Kasumi-1 (cell line): ENCODE measurements around the gene PCYT1B.
"Not testable (repeated sequence)": the region's sequence is repeated elsewhere in the genome, so short reads cannot be mapped to it uniquely, and the experiment has no call there.

Source experiments
- DNase-seq, 2 experiments: peaks; one replicate each; lab custom pipeline; 2025; lab: John Stamatoyannopoulos, UW

Gene PCYT1B

GRCh38 chrX:24646006-24646405 lies 1.1 kb downstream of the PCYT1B start:
- no peak for DNase-seq

GRCh38 chrX:24643116-24643515 lies 4.0 kb downstream of the PCYT1B start:
- no peak for DNase-seq

GRCh38 chrX:24629701-24630100 lies 17.4 kb downstream of the PCYT1B start:
- DNase-seq, result no peak

- DNase-seq, result no peak
These were observed 27.5 kb downstream of the PCYT1B start for GRCh38 chrX:24619647-24620046.

GRCh38 chrX:24610516-24610915 lies 36.6 kb downstream of the PCYT1B start:
- no peak for DNase-seq

- DNase-seq, result no peak
These were observed 39.5 kb downstream of the PCYT1B start for GRCh38 chrX:24607616-24608015.

- not testable (repeated sequence) for DNase-seq
These were observed 41.2 kb downstream of the PCYT1B start for GRCh38 chrX:24605941-24606340.

- DNase-seq, result no peak
These were observed 44.0 kb downstream of the PCYT1B start for GRCh38 chrX:24603191-24603590.

GRCh38 chrX:24601858-24602257 lies 45.3 kb downstream of the PCYT1B start:
- DNase-seq, result no peak

- DNase-seq, result no peak
These were observed 52.6 kb downstream of the PCYT1B start for GRCh38 chrX:24594501-24594900.

GRCh38 chrX:24590111-24590510 lies 57.0 kb downstream of the PCYT1B start:
- DNase-seq, result no peak

- DNase-seq, result no peak
These were observed 70.1 kb downstream of the PCYT1B start for GRCh38 chrX:24577091-24577490.

GRCh38 chrX:24575496-24575895 lies 71.7 kb downstream of the PCYT1B start:
- DNase-seq, result no peak

GRCh38 chrX:24574743-24575142 lies 72.4 kb downstream of the PCYT1B start:
- no peak for DNase-seq

GRCh38 chrX:24567169-24567568 lies 80.0 kb downstream of the PCYT1B start:
- DNase-seq, result no peak

- DNase-seq, result no peak
These were observed 80.9 kb downstream of the PCYT1B start for GRCh38 chrX:24566240-24566639.

GRCh38 chrX:24563291-24564010 lies 83.7 kb downstream of the PCYT1B start:
- no peak for DNase-seq

GRCh38 chrX:24561121-24561520 lies 86.0 kb downstream of the PCYT1B start:
- DNase-seq, result peak in 1 of 2 experiments; percentile 0

- DNase-seq, result no peak
These were observed 94.1 kb downstream of the PCYT1B start for GRCh38 chrX:24553011-24553410.

- DNase-seq, result no peak
These were observed 97.0 kb downstream of the PCYT1B start for GRCh38 chrX:24550166-24550565.

GRCh38 chrX:24547961-24548360 lies 99.2 kb downstream of the PCYT1B start:
- DNase-seq, result no peak

- DNase-seq, result no peak
These were observed 104.4 kb downstream of the PCYT1B start for GRCh38 chrX:24542756-24543155.

- no peak for DNase-seq
These were observed 110.6 kb downstream of the PCYT1B start for GRCh38 chrX:24536551-24536950.

GRCh38 chrX:24528605-24529004 lies 118.5 kb downstream of the PCYT1B start:
- DNase-seq, result no peak
